ENCODE results near the gene APMAP. TPM values are rescaled to one million over a fixed set of nuclear protein-coding genes. Genes with fewer than 3 reads are reported as not detected.

APMAP gene
- total and polyA plus RNA-seq, 4 donors = 132 to 378 (median 234) TPM

GRCh38 chr20:25020345-25020744, 27.8 kb upstream of the APMAP start:
- Histone ChIP-seq H3K36me3 (ENCODE audit: control insufficient read depth in 4 of 4, insufficient read depth in 3 of 4, low read depth in 1 of 4, low read length in 3 of 4) (no peaks in the 10 kb centered on the region), H3K4me1 (ENCODE audit: control insufficient read depth in 4 of 4, insufficient read depth in 4 of 4, low read length in 3 of 4) (peaks cover 0 to 8% (median 2%) of the 10 kb centered on the region in 4 donors), H3K4me3 (ENCODE audit: low read depth in 1 of 3, low read length in 3 of 3) (no peak overlapping the region), H3K27ac (ENCODE audit: low read depth in 1 of 2, low read length in 2 of 2) (no peak overlapping the region), H3K9ac (ENCODE audit: low read depth in 1 of 2, low read length in 2 of 2) (no peak overlapping the region), H3K27me3 (ENCODE audit: control insufficient read depth in 4 of 4, insufficient read depth in 4 of 4, low read length in 3 of 4) (no peaks in the 10 kb centered on the region), H3K9me3 (ENCODE audit: control insufficient read depth in 4 of 4, low read length in 3 of 4) (no peaks in the 10 kb centered on the region)
- 97% methylated on average over 5 of the region's 5 CpGs for WGBS
- no peak for TF ChIP-seq NR2F2 (IDR thresholded peaks at IDR 0.05)
- DNase-seq (ENCODE audit: low spot score) = no peak

- peaks cover 0 to 8% (median 2%) of the 10 kb centered on the region in 4 donors for H3K4me1 ChIP-seq (ENCODE audit: control insufficient read depth in 4 of 4, insufficient read depth in 4 of 4, low read length in 3 of 4)
- no peaks in the 10 kb centered on the region for H3K27me3 ChIP-seq (ENCODE audit: control insufficient read depth in 4 of 4, insufficient read depth in 4 of 4, low read length in 3 of 4)
- H3K27ac ChIP-seq (ENCODE audit: low read depth in 1 of 2, low read length in 2 of 2) = no peak overlapping the region
- no peak overlapping the region for H3K4me3 ChIP-seq (ENCODE audit: low read depth in 1 of 3, low read length in 3 of 3)
- no peak for DNase-seq (ENCODE audit: low spot score)
- H3K9ac ChIP-seq (ENCODE audit: low read depth in 1 of 2, low read length in 2 of 2) = no peak overlapping the region
- H3K36me3 ChIP-seq (ENCODE audit: control insufficient read depth in 4 of 4, insufficient read depth in 3 of 4, low read depth in 1 of 4, low read length in 3 of 4) = no peaks in the 10 kb centered on the region
- TF ChIP-seq FOXA2 (IDR thresholded peaks at IDR 0.05) = no peak
- TF ChIP-seq TAF1 (conservative IDR thresholded peaks at IDR 0.05) = no peak
- peak in 1 of 2 donors; percentile 27 for TF ChIP-seq HNF4A (conservative IDR thresholded peaks at IDR 0.05)
- WGBS = 94% methylated on average over 16 of the region's 16 CpGs
- no peaks in the 10 kb centered on the region for H3K9me3 ChIP-seq (ENCODE audit: control insufficient read depth in 4 of 4, low read length in 3 of 4)
Measured at GRCh38 chr20:25019381-25020155, 27.0 kb upstream of the APMAP start.

- H3K9me3 ChIP-seq (ENCODE audit: control insufficient read depth in 4 of 4, low read length in 3 of 4) = no peaks in the 10 kb centered on the region
- H3K27me3 ChIP-seq (ENCODE audit: control insufficient read depth in 4 of 4, insufficient read depth in 4 of 4, low read length in 3 of 4) = no peaks in the 10 kb centered on the region
- H3K4me3 ChIP-seq (ENCODE audit: low read depth in 1 of 3, low read length in 3 of 3) = no peak overlapping the region
- 97% methylated on average over 6 of the region's 6 CpGs for WGBS
- H3K36me3 ChIP-seq (ENCODE audit: control insufficient read depth in 4 of 4, insufficient read depth in 3 of 4, low read depth in 1 of 4, low read length in 3 of 4) = no peaks in the 10 kb centered on the region
- H3K9ac ChIP-seq (ENCODE audit: low read depth in 1 of 2, low read length in 2 of 2) = no peak overlapping the region
- no peak overlapping the region for H3K27ac ChIP-seq (ENCODE audit: low read depth in 1 of 2, low read length in 2 of 2)
- peaks cover 0 to 8% (median 2%) of the 10 kb centered on the region in 4 donors for H3K4me1 ChIP-seq (ENCODE audit: control insufficient read depth in 4 of 4, insufficient read depth in 4 of 4, low read length in 3 of 4)
- DNase-seq (ENCODE audit: low spot score) = no peak
- TF ChIP-seq YY1 (IDR thresholded peaks at IDR 0.05) = no peak
- TF ChIP-seq REST (IDR thresholded peaks at IDR 0.05) = no peak
- TF ChIP-seq ATF3 (IDR thresholded peaks at IDR 0.05) = no peak
- no peak for TF ChIP-seq GABPA (IDR thresholded peaks at IDR 0.05 in 1 of 2, conservative IDR thresholded peaks at IDR 0.05 in 1 of 2)
- no peak for TF ChIP-seq SP1 (IDR thresholded peaks at IDR 0.05)
- TF ChIP-seq TAF1 (conservative IDR thresholded peaks at IDR 0.05) = no peak
- TF ChIP-seq JUND (IDR thresholded peaks at IDR 0.05) = no peak
- TF ChIP-seq RAD21 (IDR thresholded peaks at IDR 0.05) = no peak
- TF ChIP-seq EGR1 (IDR thresholded peaks at IDR 0.05; ENCODE audit: low read depth in 2 of 2) = no peak
- no peak for TF ChIP-seq ZBTB33 (IDR thresholded peaks at IDR 0.05)
- no peak for TF ChIP-seq FOXA2 (IDR thresholded peaks at IDR 0.05)
- no peak for TF ChIP-seq CTCF (IDR thresholded peaks at IDR 0.05; ENCODE audit: low read depth, low read length, missing input control)
- no peak for TF ChIP-seq RXRA (IDR thresholded peaks at IDR 0.05)
- no peak for TF ChIP-seq NR2F2 (IDR thresholded peaks at IDR 0.05)
- TF ChIP-seq HNF4G (IDR thresholded peaks at IDR 0.05) = no peak
- TF ChIP-seq FOXA1 (IDR thresholded peaks at IDR 0.05) = no peak
- no peak for TF ChIP-seq MAX (IDR thresholded peaks at IDR 0.05)
- no peak for TF ChIP-seq HNF4A (conservative IDR thresholded peaks at IDR 0.05)
Measured at GRCh38 chr20:25018841-25019240, 26.3 kb upstream of the APMAP start.

All from liver (tissue), 9 donors.